ENCODE measurements around the gene TK2. TPM values are rescaled to one million over a fixed set of nuclear protein-coding genes. Genes with fewer than 3 reads are reported as not detected.
A peak's percentile ranks its signal among the peaks of the same experiment; 100 is the strongest.

TK2 gene
- polyA plus RNA-seq, 3 donors, result 29.8 to 38.9 (median 32.4) TPM

DNA sequence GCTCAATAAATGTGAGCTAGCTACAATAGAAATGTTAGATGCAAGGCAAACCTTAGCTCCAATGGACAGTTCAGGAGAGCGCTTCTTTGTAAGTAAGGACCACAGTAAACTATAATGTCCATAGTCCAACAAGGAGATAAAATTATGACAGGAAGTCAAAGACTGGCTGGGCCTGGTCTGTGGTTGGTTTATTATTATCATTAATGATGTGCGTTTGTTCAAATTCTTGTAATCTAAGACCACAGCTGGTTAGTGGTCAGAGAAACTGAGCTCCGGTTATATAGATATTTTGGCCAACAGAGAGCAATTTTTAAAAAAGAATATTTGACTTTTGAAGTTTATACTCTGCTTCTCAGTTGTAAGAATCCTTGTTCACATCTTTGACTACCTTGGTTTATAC is 24.6 kb upstream of the TK2 start:
- H3K27ac Mint-ChIP-seq, result peak overlapping the region in 1 of 7 donors; percentile 40
- H3K4me3 Mint-ChIP-seq, result no peak overlapping the region
- 100% methylated on average over 1 of the region's 3 CpGs for WGBS (ENCODE audit: insufficient coverage)
- H3K9me3 ChIP-seq (replicated peaks in 1 of 2; ENCODE audit: control insufficient read depth in 1 of 2, insufficient read depth in 1 of 2, low read length in 2 of 2), result peaks cover 0 to 6% of the 10 kb centered on the region in 2 donors
- H3K4me1 ChIP-seq (ENCODE audit: control insufficient read depth in 1 of 2, insufficient read depth in 2 of 2, low read length in 2 of 2), result peaks cover 15 to 19% of the 10 kb centered on the region in 2 donors
- peaks cover 8% of the 10 kb centered on the region for H4K20me1 ChIP-seq (ENCODE audit: insufficient read depth, low read length)
- peaks cover 39% of the 10 kb centered on the region in 2 donors for H3K36me3 Mint-ChIP-seq
- peaks cover 24 to 30% (median 26%) of the 10 kb centered on the region in 3 donors for H3K27me3 Mint-ChIP-seq (ENCODE audit: low read depth in 3 of 3)
- no peak overlapping the region for H3K27ac ChIP-seq (ENCODE audit: low read depth in 1 of 2, low read length in 2 of 2)
- no peaks in the 10 kb centered on the region for H3K79me2 ChIP-seq (ENCODE audit: insufficient read depth, low read length)
- H3K9me3 Mint-ChIP-seq, result peaks cover 0 to 11% (median 4%) of the 10 kb centered on the region in 7 donors
- H3K27me3 ChIP-seq (ENCODE audit: control insufficient read depth in 2 of 2, insufficient read depth in 2 of 2, low read length in 2 of 2), result peaks cover 22 to 24% of the 10 kb centered on the region in 2 donors
- DNase-seq, result no peak
- H3K9ac ChIP-seq (ENCODE audit: insufficient read depth, low read length, poor library complexity, severe bottlenecking), result no peak overlapping the region
- H3K4me3 ChIP-seq (replicated peaks in 1 of 3; ENCODE audit: low read depth in 2 of 3, low read length in 3 of 3), result no peak overlapping the region
- H2AFZ ChIP-seq (ENCODE audit: insufficient read depth, low read depth, low read length, poor library complexity, severe bottlenecking), result no peak overlapping the region
- H3K4me1 Mint-ChIP-seq, result peaks cover 35% of the 10 kb centered on the region
- no peak overlapping the region for H3K4me2 ChIP-seq (replicated peaks; ENCODE audit: extremely low read depth, low read length, poor library complexity, severe bottlenecking)
- peaks cover 0 to 4% of the 10 kb centered on the region in 2 donors for H3K36me3 ChIP-seq (replicated peaks in 1 of 2; ENCODE audit: control insufficient read depth in 1 of 2, insufficient read depth in 2 of 2, low read length in 2 of 2)
- TF ChIP-seq, protein P1, sequence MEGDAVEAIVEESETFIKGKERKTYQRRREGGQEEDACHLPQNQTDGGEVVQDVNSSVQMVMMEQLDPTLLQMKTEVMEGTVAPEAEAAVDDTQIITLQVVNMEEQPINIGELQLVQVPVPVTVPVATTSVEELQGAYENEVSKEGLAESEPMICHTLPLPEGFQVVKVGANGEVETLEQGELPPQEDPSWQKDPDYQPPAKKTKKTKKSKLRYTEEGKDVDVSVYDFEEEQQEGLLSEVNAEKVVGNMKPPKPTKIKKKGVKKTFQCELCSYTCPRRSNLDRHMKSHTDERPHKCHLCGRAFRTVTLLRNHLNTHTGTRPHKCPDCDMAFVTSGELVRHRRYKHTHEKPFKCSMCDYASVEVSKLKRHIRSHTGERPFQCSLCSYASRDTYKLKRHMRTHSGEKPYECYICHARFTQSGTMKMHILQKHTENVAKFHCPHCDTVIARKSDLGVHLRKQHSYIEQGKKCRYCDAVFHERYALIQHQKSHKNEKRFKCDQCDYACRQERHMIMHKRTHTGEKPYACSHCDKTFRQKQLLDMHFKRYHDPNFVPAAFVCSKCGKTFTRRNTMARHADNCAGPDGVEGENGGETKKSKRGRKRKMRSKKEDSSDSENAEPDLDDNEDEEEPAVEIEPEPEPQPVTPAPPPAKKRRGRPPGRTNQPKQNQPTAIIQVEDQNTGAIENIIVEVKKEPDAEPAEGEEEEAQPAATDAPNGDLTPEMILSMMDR (IDR thresholded peaks at IDR 0.05), result no peak
- intact Hi-C loops (cut with micrococcal nuclease), result no loop called here

DNA sequence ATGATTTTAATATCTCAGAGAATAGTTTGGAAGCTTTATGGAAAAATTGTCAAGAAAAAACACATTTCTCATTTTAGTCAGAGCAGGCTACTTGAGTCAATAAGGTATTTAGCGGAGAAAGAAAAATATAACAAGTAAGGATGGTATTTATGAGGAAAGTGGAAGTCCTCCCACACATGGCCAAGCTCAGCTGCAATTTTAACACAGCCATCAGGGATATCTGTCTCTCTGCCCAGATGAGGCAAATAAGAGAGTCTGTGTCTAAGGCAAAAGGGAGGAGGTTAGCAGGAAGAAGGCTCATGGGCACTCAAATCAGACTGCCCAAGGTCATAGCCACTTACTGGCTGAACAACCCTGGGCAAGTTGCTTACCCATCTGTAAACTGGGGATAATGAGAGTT is 24.2 kb upstream of the TK2 start:
- Mint-ChIP-seq H3K4me3 (no peak overlapping the region), H3K4me1 (peaks cover 35% of the 10 kb centered on the region), H3K27me3 (ENCODE audit: low read depth in 3 of 3) (peaks cover 19 to 25% (median 22%) of the 10 kb centered on the region in 3 donors), H3K36me3 (peaks cover 36 to 40% of the 10 kb centered on the region in 2 donors), H3K27ac (peak overlapping the region in 1 of 7 donors; percentile 77), H3K9me3 (peaks cover 0 to 11% (median 4%) of the 10 kb centered on the region in 7 donors)
- Histone ChIP-seq H3K79me2 (ENCODE audit: insufficient read depth, low read length) (no peaks in the 10 kb centered on the region), H2AFZ (ENCODE audit: insufficient read depth, low read depth, low read length, poor library complexity, severe bottlenecking) (no peak overlapping the region), H3K4me2 (replicated peaks; ENCODE audit: extremely low read depth, low read length, poor library complexity, severe bottlenecking) (no peak overlapping the region), H3K9ac (ENCODE audit: insufficient read depth, low read length, poor library complexity, severe bottlenecking) (no peak overlapping the region), H3K27ac (ENCODE audit: low read depth in 1 of 2, low read length in 2 of 2) (no peak overlapping the region), H3K4me1 (ENCODE audit: control insufficient read depth in 1 of 2, insufficient read depth in 2 of 2, low read length in 2 of 2) (peaks cover 14 to 19% of the 10 kb centered on the region in 2 donors), H4K20me1 (ENCODE audit: insufficient read depth, low read length) (peaks cover 8% of the 10 kb centered on the region), H3K9me3 (replicated peaks in 1 of 2; ENCODE audit: control insufficient read depth in 1 of 2, insufficient read depth in 1 of 2, low read length in 2 of 2) (peaks cover 0 to 6% of the 10 kb centered on the region in 2 donors), H3K4me3 (replicated peaks in 1 of 3; ENCODE audit: low read depth in 2 of 3, low read length in 3 of 3) (no peak overlapping the region), H3K27me3 (ENCODE audit: control insufficient read depth in 2 of 2, insufficient read depth in 2 of 2, low read length in 2 of 2) (peaks cover 18 to 20% of the 10 kb centered on the region in 2 donors), H3K36me3 (replicated peaks in 1 of 2; ENCODE audit: control insufficient read depth in 1 of 2, insufficient read depth in 2 of 2, low read length in 2 of 2) (peaks cover 0 to 4% of the 10 kb centered on the region in 2 donors)
- TF ChIP-seq, protein P1 (IDR thresholded peaks at IDR 0.05), result no peak
- no peak for DNase-seq
- WGBS (ENCODE audit: insufficient coverage), result no CpG with 5 or more reads among the region's 1 CpG
- intact Hi-C loops (cut with micrococcal nuclease), result no loop called here

Data from CD14-positive monocyte (primary cell).